Uterus (tissue), 2 donors: ENCODE data around the gene ARHGAP45.

Experiments
- CTCF ChIP-seq, 4 experiments: fragments of 200-600 bp in 2 of 4; fragments of 450-650 bp in 2 of 4; sonication (generic) in 2 of 4; IDR thresholded peaks; one replicate each; pipeline ENCODE4 v1.5.1; 2016 to 2019; ENCODE audit warnings: antibody characterized with exemption in 4 of 4, mild to moderate bottlenecking in 2 of 4, moderate library complexity in 1 of 4
- POLR2A ChIP-seq, 2 donors: fragments of 450-650 bp; IDR thresholded peaks; one replicate each; pipeline ENCODE4 v1.6.1; 2016; ENCODE audit warnings: antibody characterized with exemption in 2 of 2, mild to moderate bottlenecking in 1 of 2, moderate library complexity in 1 of 2

GRCh38 chr19:1032264-1032867 lies 34.6 kb upstream of the ARHGAP45 start:
- no peak for TF ChIP-seq CTCF (IDR thresholded peaks at IDR 0.05)
- TF ChIP-seq POLR2A (IDR thresholded peaks at IDR 0.05) = no peak
